ENCODE measurements around the gene CREBRF. TPM values are rescaled to one million over a fixed set of nuclear protein-coding genes. Genes with fewer than 3 reads are reported as not detected.

CREBRF gene
- total and polyA plus RNA-seq, 2 donors from 2014 or later = 6.1 to 49.7 TPM

GRCh38 chr5:173178369-173178910, 122.3 kb downstream of the CREBRF start:
- Histone ChIP-seq H3K9ac (ENCODE audit: low read length in 3 of 3) (no peak overlapping the region), H3K9me3 (ENCODE audit: control insufficient read depth in 2 of 3, insufficient read depth in 1 of 3, low read length in 3 of 3) (no peaks in the 10 kb centered on the region), H3K27ac (ENCODE audit: low read depth in 2 of 2, low read length in 2 of 2) (no peak overlapping the region), H3K4me1 (ENCODE audit: control insufficient read depth in 2 of 3, insufficient read depth in 2 of 3, low read depth in 1 of 3, low read length in 3 of 3) (no peaks in the 10 kb centered on the region), H3K36me3 (ENCODE audit: control insufficient read depth in 2 of 3, insufficient read depth in 3 of 3, low read length in 3 of 3) (no peaks in the 10 kb centered on the region), H3K27me3 (ENCODE audit: control insufficient read depth, insufficient read depth, low read length) (no peaks in the 10 kb centered on the region), H3K4me3 (ENCODE audit: low read length in 3 of 3) (no peak overlapping the region)
- intact Hi-C loops (cut with DNase I) = no loop called here
- TF ChIP-seq CTCF (IDR thresholded peaks at IDR 0.05; ENCODE audit: borderline replicate concordance, extremely low read depth, insufficient read depth) = no peak
- DNase-seq = no peak
- no peak for FAIRE-seq

GRCh38 chr5:173180331-173180730, 124.2 kb downstream of the CREBRF start:
- Histone ChIP-seq H3K4me3 (ENCODE audit: low read length in 3 of 3) (no peak overlapping the region), H3K36me3 (ENCODE audit: control insufficient read depth in 2 of 3, insufficient read depth in 3 of 3, low read length in 3 of 3) (no peaks in the 10 kb centered on the region), H3K27me3 (ENCODE audit: control insufficient read depth, insufficient read depth, low read length) (no peaks in the 10 kb centered on the region), H3K4me1 (ENCODE audit: control insufficient read depth in 2 of 3, insufficient read depth in 2 of 3, low read depth in 1 of 3, low read length in 3 of 3) (no peaks in the 10 kb centered on the region), H3K27ac (ENCODE audit: low read depth in 2 of 2, low read length in 2 of 2) (no peak overlapping the region), H3K9ac (ENCODE audit: low read length in 3 of 3) (no peak overlapping the region), H3K9me3 (ENCODE audit: control insufficient read depth in 2 of 3, insufficient read depth in 1 of 3, low read length in 3 of 3) (no peaks in the 10 kb centered on the region)
- DNase-seq (no peak), FAIRE-seq (no peak)
- intact Hi-C loops (cut with DNase I) = no loop called here
- TF ChIP-seq CTCF (IDR thresholded peaks at IDR 0.05; ENCODE audit: borderline replicate concordance, extremely low read depth, insufficient read depth) = no peak

- no peak for FAIRE-seq
- Histone ChIP-seq H3K36me3 (ENCODE audit: control insufficient read depth in 2 of 3, insufficient read depth in 3 of 3, low read length in 3 of 3) (no peaks in the 10 kb centered on the region), H3K27me3 (ENCODE audit: control insufficient read depth, insufficient read depth, low read length) (no peaks in the 10 kb centered on the region), H3K4me1 (ENCODE audit: control insufficient read depth in 2 of 3, insufficient read depth in 2 of 3, low read depth in 1 of 3, low read length in 3 of 3) (no peaks in the 10 kb centered on the region), H3K9me3 (ENCODE audit: control insufficient read depth in 2 of 3, insufficient read depth in 1 of 3, low read length in 3 of 3) (no peaks in the 10 kb centered on the region), H3K27ac (ENCODE audit: low read depth in 2 of 2, low read length in 2 of 2) (no peak overlapping the region), H3K4me3 (ENCODE audit: low read length in 3 of 3) (no peak overlapping the region), H3K9ac (ENCODE audit: low read length in 3 of 3) (no peak overlapping the region)
- TF ChIP-seq CTCF (IDR thresholded peaks at IDR 0.05; ENCODE audit: borderline replicate concordance, extremely low read depth, insufficient read depth) = no peak
- no peak for DNase-seq
- intact Hi-C loops (cut with DNase I) = no loop called here
These were observed 131.0 kb downstream of the CREBRF start for GRCh38 chr5:173187054-173187743.
